SHP77 (cell line): ENCODE measurements around the gene TINAGL1.
A peak's percentile ranks its signal among the peaks of the same experiment; 100 is the strongest.

Experiments
- DNase-seq, 2 experiments: peaks; one replicate each; lab custom pipeline; 2025; lab: John Stamatoyannopoulos, UW

Gene TINAGL1

GRCh38 chr1:31627930-31628559 is 51.7 kb downstream of the TINAGL1 start:
- no peak for DNase-seq

GRCh38 chr1:31628931-31629556 is 52.7 kb downstream of the TINAGL1 start:
- DNase-seq = no peak

GRCh38 chr1:31632649-31633048 is 56.3 kb downstream of the TINAGL1 start:
- no peak for DNase-seq

GRCh38 chr1:31633117-31633516 is 56.8 kb downstream of the TINAGL1 start:
- DNase-seq = peak; percentile 12 to 14
